ENCODE results near the gene PSMD9. TPM values are rescaled to one million over a fixed set of nuclear protein-coding genes. Genes with fewer than 3 reads are reported as not detected.

Gene PSMD9
- total and polyA plus RNA-seq, 2 experiments from 2014 or later, result 32.7 to 36.3 TPM

GRCh38 chr12:121908702-121909101 lies 20.1 kb downstream of the PSMD9 start (continued):
- TF ChIP-seq ZNF462 (CRISPR knock-in tag; IDR thresholded peaks at IDR 0.05) (no peak), POLR2AphosphoS5 (IDR thresholded peaks at IDR 0.05; ENCODE audit: low read depth) (no peak), ETS1 (IDR thresholded peaks at IDR 0.05) (no peak), EZH2 (IDR thresholded peaks at IDR 0.05; ENCODE audit: low read depth, unreplicated experiment) (no peak)

GRCh38 chr12:121911824-121912585 lies 23.4 kb downstream of the PSMD9 start:
- Histone ChIP-seq H3K79me2 (replicated peaks; ENCODE audit: insufficient read depth) (no peaks in the 10 kb centered on the region), H3K27ac (ENCODE audit: low read depth) (no peak overlapping the region), H3K4me3 (no peak overlapping the region), H3K4me2 (no peak overlapping the region), H4K20me1 (replicated peaks; ENCODE audit: insufficient read depth) (no peaks in the 10 kb centered on the region), H3K9me2 (ENCODE audit: insufficient read depth) (no peaks in the 10 kb centered on the region), H3K36me3 (ENCODE audit: insufficient read depth) (no peaks in the 10 kb centered on the region; the same call in 1 of the 2 replicates), H3F3A (replicated peaks; ENCODE audit: low read depth) (peaks cover 3% of the 10 kb centered on the region; the same call in 1 of the 2 replicates), H3K4me1 (ENCODE audit: insufficient read depth) (no peaks in the 10 kb centered on the region), H2AFZ (no peak overlapping the region), H3K27me3 (ENCODE audit: insufficient read depth) (no peaks in the 10 kb centered on the region)
- H3K27ac Mint-ChIP-seq, result peak overlapping the region; percentile 27; the same call in 1 of the 2 replicates
- peaks cover 4% of the 10 kb centered on the region for H3K27me3 Mint-ChIP-seq (ENCODE audit: insufficient read depth, low read depth, poor library complexity)
- peaks cover 14% of the 10 kb centered on the region for H3K36me3 Mint-ChIP-seq (ENCODE audit: low read depth)
- ATAC-seq (no peak), DNase-seq (ENCODE audit: low spot score) (no peak)
- no peak overlapping the region for H3K4me3 Mint-ChIP-seq
- peaks cover 2% of the 10 kb centered on the region; the same call in 1 of the 3 replicates for H3K4me1 Mint-ChIP-seq
- H3K9me3 Mint-ChIP-seq, result no peaks in the 10 kb centered on the region
- TF ChIP-seq ZNF331 (CRISPR knock-in tag; IDR thresholded peaks at IDR 0.05; ENCODE audit: low read depth) (no peak), REST (IDR thresholded peaks at IDR 0.05; ENCODE audit: unreplicated experiment) (no peak), CREB1 (CRISPR knock-in tag; IDR thresholded peaks at IDR 0.05; ENCODE audit: low read depth) (no peak), ETS1 (IDR thresholded peaks at IDR 0.05) (no peak), CTCF (conservative IDR thresholded peaks at IDR 0.05; ENCODE audit: low read depth in 2 of 2) (no peak), EZH2 (IDR thresholded peaks at IDR 0.05; ENCODE audit: low read depth, unreplicated experiment) (no peak), STAT1 (IDR thresholded peaks at IDR 0.05; ENCODE audit: unreplicated experiment) (no peak)

All from GM23338 (cell line).